ENCODE results near the gene ZBTB20.

The ZBTB20 gene

GRCh38 chr3:114953215-114953799 is 193.8 kb downstream of the ZBTB20 start:
- no CpG with 5 or more reads among the region's 3 CpGs for WGBS
- Histone ChIP-seq H3K23ac (ENCODE audit: low read length in 2 of 2) (no peak overlapping the region), H4K8ac (ENCODE audit: low read length) (no peak overlapping the region), H3K4me2 (ENCODE audit: low read length, poor library complexity, severe bottlenecking) (no peak overlapping the region), H3K14ac (ENCODE audit: low read length in 2 of 2) (no peak overlapping the region), H2BK12ac (ENCODE audit: low read length in 2 of 2) (no peak overlapping the region), H3K79me1 (replicated peaks; ENCODE audit: low read length, poor library complexity, severe bottlenecking) (no peaks in the 10 kb centered on the region), H2AFZ (ENCODE audit: low read depth, low read length) (no peak overlapping the region), H3K36me3 (ENCODE audit: control insufficient read depth in 1 of 2, insufficient read depth in 2 of 2, low read depth in 1 of 2, low read length in 2 of 2) (peaks cover 0 to 14% of the 10 kb centered on the region in 2 experiments), H4K91ac (ENCODE audit: low read length) (no peak overlapping the region), H3K27ac (ENCODE audit: low read length, poor library complexity, severe bottlenecking) (no peak overlapping the region), H2BK15ac (ENCODE audit: low read depth, poor library complexity, severe bottlenecking) (no peak overlapping the region), H2AK5ac (ENCODE audit: low read length, severe bottlenecking) (no peak overlapping the region), H2BK120ac (ENCODE audit: low read depth, low read length) (no peak overlapping the region), H3K9ac (ENCODE audit: low read length) (no peak overlapping the region), H3K18ac (ENCODE audit: low read depth in 1 of 2, low read length in 2 of 2) (no peak overlapping the region), H3K27me3 (ENCODE audit: control insufficient read depth in 1 of 2, insufficient read depth in 1 of 2, low read length in 2 of 2) (no peaks in the 10 kb centered on the region), H3K9me3 (ENCODE audit: control insufficient read depth, low read length) (peaks cover 48% of the 10 kb centered on the region), H3K4ac (ENCODE audit: low read depth in 1 of 2, low read length in 2 of 2) (no peak overlapping the region), H3K4me3 (ENCODE audit: insufficient read depth in 1 of 2, low read depth in 1 of 2, low read length in 2 of 2) (no peak overlapping the region), H3K4me1 (ENCODE audit: control insufficient read depth, insufficient read depth, low read depth, low read length) (no peaks in the 10 kb centered on the region), H2BK5ac (ENCODE audit: low read depth, low read length, poor library complexity, severe bottlenecking) (no peak overlapping the region)
- DNase-seq = no peak

- Histone ChIP-seq H2BK12ac (ENCODE audit: low read length in 2 of 2) (no peak overlapping the region), H4K91ac (ENCODE audit: low read length) (no peak overlapping the region), H3K23ac (ENCODE audit: low read length in 2 of 2) (no peak overlapping the region), H2AFZ (ENCODE audit: low read depth, low read length) (no peak overlapping the region), H3K27ac (ENCODE audit: low read length, poor library complexity, severe bottlenecking) (no peak overlapping the region), H3K4me2 (ENCODE audit: low read length, poor library complexity, severe bottlenecking) (no peak overlapping the region), H2BK5ac (ENCODE audit: low read depth, low read length, poor library complexity, severe bottlenecking) (no peak overlapping the region), H3K4me3 (ENCODE audit: insufficient read depth in 1 of 2, low read depth in 1 of 2, low read length in 2 of 2) (no peak overlapping the region), H3K36me3 (ENCODE audit: control insufficient read depth in 1 of 2, insufficient read depth in 2 of 2, low read depth in 1 of 2, low read length in 2 of 2) (no peaks in the 10 kb centered on the region), H3K14ac (ENCODE audit: low read length in 2 of 2) (no peak overlapping the region), H3K4ac (ENCODE audit: low read depth in 1 of 2, low read length in 2 of 2) (no peak overlapping the region), H2BK15ac (ENCODE audit: low read depth, poor library complexity, severe bottlenecking) (no peak overlapping the region), H3K27me3 (ENCODE audit: control insufficient read depth in 1 of 2, insufficient read depth in 1 of 2, low read length in 2 of 2) (no peaks in the 10 kb centered on the region), H2AK5ac (ENCODE audit: low read length, severe bottlenecking) (no peak overlapping the region), H3K9ac (ENCODE audit: low read length) (no peak overlapping the region), H3K9me3 (ENCODE audit: control insufficient read depth, low read length) (no peaks in the 10 kb centered on the region), H2BK120ac (ENCODE audit: low read depth, low read length) (no peak overlapping the region), H4K8ac (ENCODE audit: low read length) (no peak overlapping the region), H3K18ac (ENCODE audit: low read depth in 1 of 2, low read length in 2 of 2) (no peak overlapping the region), H3K4me1 (ENCODE audit: control insufficient read depth, insufficient read depth, low read depth, low read length) (no peaks in the 10 kb centered on the region), H3K79me1 (replicated peaks; ENCODE audit: low read length, poor library complexity, severe bottlenecking) (no peaks in the 10 kb centered on the region)
- DNase-seq = no peak
- 100% methylated on average over 2 of the region's 2 CpGs for WGBS
Observed at GRCh38 chr3:114942773-114943172, 204.3 kb downstream of the ZBTB20 start.

DNA sequence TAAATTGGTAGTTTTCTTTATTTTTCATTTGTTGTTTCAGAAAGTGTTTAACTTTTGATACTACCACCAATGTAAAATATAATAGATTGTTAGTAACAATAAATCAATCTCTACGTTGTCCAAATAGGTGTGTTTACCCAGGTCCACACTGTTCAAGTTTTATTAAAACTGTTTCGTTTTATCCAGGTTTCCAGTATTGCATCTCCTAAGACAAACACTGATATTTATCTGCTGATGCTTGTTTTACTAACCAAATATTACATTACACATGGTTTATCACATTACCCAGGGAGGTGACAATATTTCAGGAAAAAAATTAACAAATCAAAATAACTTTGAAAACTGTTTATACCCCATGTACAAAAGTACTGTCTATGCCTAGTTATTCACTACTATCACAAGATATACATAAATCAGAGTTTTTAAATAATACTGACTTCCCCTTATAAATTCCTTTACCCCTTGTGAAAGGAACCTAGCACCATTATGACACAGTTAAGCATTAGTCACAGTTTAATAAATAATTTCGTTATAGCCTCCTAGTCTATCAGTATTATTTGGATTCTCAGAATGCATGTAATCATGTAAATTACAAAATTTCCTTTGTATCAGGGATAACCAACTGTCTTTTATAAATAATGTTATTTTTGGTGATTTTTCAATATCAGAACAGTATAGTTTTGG is 205.3 kb downstream of the ZBTB20 start:
- WGBS = 95% methylated on average over 2 of the region's 3 CpGs
- no peak overlapping the region for H2BK12ac ChIP-seq (ENCODE audit: low read length in 2 of 2)

GRCh38 chr3:114939920-114940319 is 207.2 kb downstream of the ZBTB20 start:
- Histone ChIP-seq H3K27ac (ENCODE audit: low read length, poor library complexity, severe bottlenecking) (no peak overlapping the region), H3K4me3 (ENCODE audit: insufficient read depth in 1 of 2, low read depth in 1 of 2, low read length in 2 of 2) (no peak overlapping the region), H2BK15ac (ENCODE audit: low read depth, poor library complexity, severe bottlenecking) (no peak overlapping the region)

More for the DNA sequence above, 205.3 kb downstream of the ZBTB20 start:
- Histone ChIP-seq H3K18ac (ENCODE audit: low read depth in 1 of 2, low read length in 2 of 2) (no peak overlapping the region), H2AK5ac (ENCODE audit: low read length, severe bottlenecking) (no peak overlapping the region), H3K4me3 (ENCODE audit: insufficient read depth in 1 of 2, low read depth in 1 of 2, low read length in 2 of 2) (no peak overlapping the region), H3K23ac (ENCODE audit: low read length in 2 of 2) (no peak overlapping the region), H3K14ac (ENCODE audit: low read length in 2 of 2) (no peak overlapping the region), H2BK15ac (ENCODE audit: low read depth, poor library complexity, severe bottlenecking) (no peak overlapping the region), H2AFZ (ENCODE audit: low read depth, low read length) (no peak overlapping the region), H3K79me1 (replicated peaks; ENCODE audit: low read length, poor library complexity, severe bottlenecking) (no peaks in the 10 kb centered on the region), H4K8ac (ENCODE audit: low read length) (no peak overlapping the region), H3K9ac (ENCODE audit: low read length) (no peak overlapping the region), H3K4me1 (ENCODE audit: control insufficient read depth, insufficient read depth, low read depth, low read length) (no peaks in the 10 kb centered on the region), H2BK5ac (ENCODE audit: low read depth, low read length, poor library complexity, severe bottlenecking) (no peak overlapping the region), H3K4ac (ENCODE audit: low read depth in 1 of 2, low read length in 2 of 2) (no peak overlapping the region), H3K9me3 (ENCODE audit: control insufficient read depth, low read length) (no peaks in the 10 kb centered on the region), H3K36me3 (ENCODE audit: control insufficient read depth in 1 of 2, insufficient read depth in 2 of 2, low read depth in 1 of 2, low read length in 2 of 2) (no peaks in the 10 kb centered on the region), H3K27me3 (ENCODE audit: control insufficient read depth in 1 of 2, insufficient read depth in 1 of 2, low read length in 2 of 2) (no peaks in the 10 kb centered on the region), H3K4me2 (ENCODE audit: low read length, poor library complexity, severe bottlenecking) (no peak overlapping the region), H2BK120ac (ENCODE audit: low read depth, low read length) (no peak overlapping the region), H3K27ac (ENCODE audit: low read length, poor library complexity, severe bottlenecking) (no peak overlapping the region), H4K91ac (ENCODE audit: low read length) (no peak overlapping the region)
- no peak for DNase-seq

More at GRCh38 chr3:114939920-114940319, 207.2 kb downstream of the ZBTB20 start:
- Histone ChIP-seq H3K18ac (ENCODE audit: low read depth in 1 of 2, low read length in 2 of 2) (no peak overlapping the region), H4K8ac (ENCODE audit: low read length) (no peak overlapping the region), H2BK120ac (ENCODE audit: low read depth, low read length) (no peak overlapping the region), H2BK12ac (ENCODE audit: low read length in 2 of 2) (no peak overlapping the region), H3K79me1 (replicated peaks; ENCODE audit: low read length, poor library complexity, severe bottlenecking) (no peaks in the 10 kb centered on the region), H3K14ac (ENCODE audit: low read length in 2 of 2) (no peak overlapping the region), H3K9me3 (ENCODE audit: control insufficient read depth, low read length) (no peaks in the 10 kb centered on the region), H3K23ac (ENCODE audit: low read length in 2 of 2) (no peak overlapping the region), H4K91ac (ENCODE audit: low read length) (no peak overlapping the region), H3K36me3 (ENCODE audit: control insufficient read depth in 1 of 2, insufficient read depth in 2 of 2, low read depth in 1 of 2, low read length in 2 of 2) (no peaks in the 10 kb centered on the region), H3K4me1 (ENCODE audit: control insufficient read depth, insufficient read depth, low read depth, low read length) (peaks cover 1% of the 10 kb centered on the region), H2AFZ (ENCODE audit: low read depth, low read length) (no peak overlapping the region), H2BK5ac (ENCODE audit: low read depth, low read length, poor library complexity, severe bottlenecking) (no peak overlapping the region), H3K27me3 (ENCODE audit: control insufficient read depth in 1 of 2, insufficient read depth in 1 of 2, low read length in 2 of 2) (no peaks in the 10 kb centered on the region), H2AK5ac (ENCODE audit: low read length, severe bottlenecking) (no peak overlapping the region), H3K4me2 (ENCODE audit: low read length, poor library complexity, severe bottlenecking) (no peak overlapping the region), H3K4ac (ENCODE audit: low read depth in 1 of 2, low read length in 2 of 2) (no peak overlapping the region), H3K9ac (ENCODE audit: low read length) (no peak overlapping the region)
- no peak for DNase-seq
